HG03135 (cell line): ENCODE measurements around the gene GPR12.
"Not testable (repeated sequence)": the region's sequence is repeated elsewhere in the genome, so short reads cannot be mapped to it uniquely, and the experiment has no call there.

Experiments
- ATAC-seq: cut with Tn5 transposase; IDR thresholded peaks from one replicate; pipeline ENCODE4 v1.9.1; 2021; ENCODE audit warnings: mild to moderate bottlenecking, moderate library complexity; ENCODE audit not compliant: unreplicated experiment

The GPR12 gene

GRCh38 chr13:26749285-26749684, 11.3 kb downstream of the GPR12 start:
- no peak for ATAC-seq

GRCh38 chr13:26747706-26748105, 12.9 kb downstream of the GPR12 start:
- ATAC-seq = no peak

- ATAC-seq = no peak
Measured at GRCh38 chr13:26743971-26744370, 16.6 kb downstream of the GPR12 start.

GRCh38 chr13:26742691-26743358, 17.8 kb downstream of the GPR12 start:
- no peak for ATAC-seq

GRCh38 chr13:26735677-26736076, 24.9 kb downstream of the GPR12 start:
- ATAC-seq = no peak

- no peak for ATAC-seq
Measured at GRCh38 chr13:26727633-26728032, 33.0 kb downstream of the GPR12 start.

- no peak for ATAC-seq
Measured at GRCh38 chr13:26727122-26727521, 33.5 kb downstream of the GPR12 start.

GRCh38 chr13:26726684-26727083, 33.9 kb downstream of the GPR12 start:
- no peak for ATAC-seq

- not testable (repeated sequence) for ATAC-seq
Measured at GRCh38 chr13:26723620-26724019, 37.0 kb downstream of the GPR12 start.

- ATAC-seq = no peak
Measured at GRCh38 chr13:26722321-26722720, 38.3 kb downstream of the GPR12 start.

GRCh38 chr13:26721251-26722121, 39.1 kb downstream of the GPR12 start:
- no peak for ATAC-seq

GRCh38 chr13:26719356-26719945, 41.1 kb downstream of the GPR12 start:
- ATAC-seq = no peak

GRCh38 chr13:26718872-26719271, 41.7 kb downstream of the GPR12 start:
- ATAC-seq = no peak

- ATAC-seq = no peak
Measured at GRCh38 chr13:26718146-26718545, 42.4 kb downstream of the GPR12 start.

- ATAC-seq = no peak
Measured at GRCh38 chr13:26716984-26717383, 43.6 kb downstream of the GPR12 start.

GRCh38 chr13:26713341-26713740, 47.2 kb downstream of the GPR12 start:
- ATAC-seq = no peak

- no peak for ATAC-seq
Measured at GRCh38 chr13:26711211-26711610, 49.4 kb downstream of the GPR12 start.

- no peak for ATAC-seq
Measured at GRCh38 chr13:26710166-26710565, 50.4 kb downstream of the GPR12 start.

GRCh38 chr13:26709461-26709860, 51.1 kb downstream of the GPR12 start:
- no peak for ATAC-seq

- no peak for ATAC-seq
Measured at GRCh38 chr13:26708007-26708297, 52.6 kb downstream of the GPR12 start.

- ATAC-seq = no peak
Measured at GRCh38 chr13:26707122-26708006, 53.2 kb downstream of the GPR12 start.
